H9 (cell line): ENCODE measurements around the gene SFMBT2. TPM values are rescaled to one million over a fixed set of nuclear protein-coding genes. Genes with fewer than 3 reads are reported as not detected.

Experiments
- DNase-seq: peaks from one replicate; pipeline ENCODE4 v3.0.0-alpha.2; 2017
- H2AFZ ChIP-seq: one replicate; pipeline ENCODE4 v1.6.1; 2013; ENCODE audit warnings: mild to moderate bottlenecking, low read length, control low read depth, moderate library complexity
- H2AK5ac ChIP-seq: 2 replicates; pipeline ENCODE4 v1.6.1; 2013; ENCODE audit warnings: low read length, control low read depth, mixed read lengths; ENCODE audit not compliant: insufficient read length
- H2BK120ac ChIP-seq: one replicate; pipeline ENCODE4 v1.6.1; 2013; ENCODE audit warnings: low read depth, mild to moderate bottlenecking, low read length, control low read depth, inconsistent platforms; ENCODE audit not compliant: poor library complexity, severe bottlenecking
- H2BK12ac ChIP-seq: 2 replicates; pipeline ENCODE4 v1.6.1; 2013; ENCODE audit warnings: low read length, control low read depth, mixed read lengths, low read depth; ENCODE audit not compliant: insufficient read length
- H2BK15ac ChIP-seq: 2 replicates; pipeline ENCODE4 v1.6.1; 2013; ENCODE audit warnings: low read depth, low read length, control low read depth
- H2BK20ac ChIP-seq: one replicate; pipeline ENCODE4 v1.6.1; 2013; ENCODE audit warnings: low read depth, mild to moderate bottlenecking, low read length, control low read depth, inconsistent platforms; ENCODE audit not compliant: poor library complexity, severe bottlenecking
- H2BK5ac ChIP-seq: 2 replicates; pipeline ENCODE4 v1.6.1; 2013; ENCODE audit warnings: low read length, control low read depth, mixed read lengths; ENCODE audit not compliant: insufficient read length
- H3K14ac ChIP-seq: 2 replicates; pipeline ENCODE4 v1.6.1; 2013; ENCODE audit warnings: low read length, control low read depth; ENCODE audit not compliant: insufficient read depth
- H3K18ac ChIP-seq: 2 replicates; pipeline ENCODE4 v1.6.1; 2013; ENCODE audit warnings: low read depth, mild to moderate bottlenecking, mixed read lengths, low read length, control low read depth; ENCODE audit not compliant: insufficient read length
- H3K23ac ChIP-seq: 2 replicates; pipeline ENCODE4 v1.6.1; 2013; ENCODE audit warnings: low read length, control low read depth, mixed read lengths, low read depth; ENCODE audit not compliant: insufficient read length
- H3K23me2 ChIP-seq: 2 replicates; pipeline ENCODE4 v1.6.1; 2013; ENCODE audit warnings: low read depth, mild to moderate bottlenecking, mixed read lengths, low read length, control low read depth; ENCODE audit not compliant: insufficient read length, poor library complexity, severe bottlenecking
- H3K27ac ChIP-seq: 2 replicates; pipeline ENCODE4 v1.5.1; 2013; ENCODE audit warnings: low read length, control low read depth, mixed read lengths, low read depth; ENCODE audit not compliant: insufficient read length
- H3K27me3 ChIP-seq: 2 replicates; pipeline ENCODE4 v1.6.1; 2013; ENCODE audit warnings: low read length, control low read depth, inconsistent platforms; ENCODE audit not compliant: insufficient read depth
- H3K4ac ChIP-seq: 2 replicates; pipeline ENCODE4 v1.6.1; 2013; ENCODE audit warnings: low read depth, mild to moderate bottlenecking, control low read depth, inconsistent platforms, low read length, moderate library complexity
- H3K4me1 ChIP-seq: 2 replicates; pipeline ENCODE4 v1.6.1; 2013; ENCODE audit warnings: low read length, control low read depth, inconsistent platforms; ENCODE audit not compliant: insufficient read depth
- H3K4me2 ChIP-seq: 2 replicates; pipeline ENCODE4 v1.6.1; 2013; ENCODE audit warnings: low read length, control low read depth, mixed read lengths; ENCODE audit not compliant: insufficient read length, insufficient read depth
- H3K56ac ChIP-seq: 2 replicates; pipeline ENCODE4 v1.6.1; 2013; ENCODE audit warnings: low read depth, mild to moderate bottlenecking, mixed read lengths, low read length, control low read depth; ENCODE audit not compliant: insufficient read length
- H3K79me1 ChIP-seq: 2 replicates; pipeline ENCODE4 v1.6.1; 2013; ENCODE audit warnings: low read depth, mild to moderate bottlenecking, moderate library complexity, low read length, control low read depth, inconsistent platforms; ENCODE audit not compliant: insufficient read depth, poor library complexity, severe bottlenecking
- H3K79me2 ChIP-seq: 2 replicates; pipeline ENCODE4 v1.6.1; 2013; ENCODE audit warnings: low read length, control low read depth, inconsistent platforms; ENCODE audit not compliant: insufficient read depth
- H3K9ac ChIP-seq: 2 replicates; pipeline ENCODE4 v1.6.1; 2013; ENCODE audit warnings: low read length, control low read depth, mixed read lengths; ENCODE audit not compliant: insufficient read length; ENCODE audit errors: extremely low read depth
- H3K9me3 ChIP-seq: one replicate; pipeline ENCODE4 v1.6.1; 2013; ENCODE audit warnings: low read depth, low read length, inconsistent platforms; ENCODE audit not compliant: control insufficient read depth
- H3T11ph ChIP-seq: one replicate; pipeline ENCODE4 v1.6.1; 2013; ENCODE audit warnings: mild to moderate bottlenecking, low read length, control low read depth, inconsistent platforms
- H4K20me1 ChIP-seq: one replicate; pipeline ENCODE4 v1.6.1; 2013; ENCODE audit not compliant: control insufficient read depth, insufficient read length, insufficient read depth
- H4K5ac ChIP-seq: 2 replicates; pipeline ENCODE4 v1.6.1; 2013; ENCODE audit warnings: low read depth, mild to moderate bottlenecking, mixed read lengths, low read length, control low read depth; ENCODE audit not compliant: insufficient read length
- H4K8ac ChIP-seq: replicated peaks from 2 replicates; pipeline ENCODE4 v1.6.1; 2013; ENCODE audit warnings: low read length, control low read depth, mixed read lengths, low read depth; ENCODE audit not compliant: insufficient read length
- H4K91ac ChIP-seq: 2 replicates; pipeline ENCODE4 v1.6.1; 2013; ENCODE audit warnings: low read depth, mild to moderate bottlenecking, moderate library complexity, mixed read lengths, low read length, control low read depth; ENCODE audit not compliant: insufficient read length
- H3K27ac Mint-ChIP-seq, 3 experiments: 2 replicates in 2 of 3; 3 replicates in 1 of 3; pipeline ENCODE4 v1.8.0; 2020 to 2021; ENCODE audit warnings: mixed read lengths in 3 of 3, mild to moderate bottlenecking in 1 of 3, moderate library complexity in 1 of 3
- H3K27me3 Mint-ChIP-seq: 2 replicates; pipeline ENCODE4 v1.8.0; 2021; ENCODE audit warnings: low read depth, mild to moderate bottlenecking, moderate library complexity, mixed read lengths
- H3K36me3 Mint-ChIP-seq, 3 experiments: 2 replicates in 2 of 3; 3 replicates in 1 of 3; pipeline ENCODE4 v1.8.0; 2020 to 2021; ENCODE audit warnings: low read depth in 3 of 3, mixed read lengths in 3 of 3; ENCODE audit not compliant: insufficient read depth in 1 of 3
- H3K4me1 Mint-ChIP-seq, 2 experiments: 2 replicates each; pipeline ENCODE4 v1.8.0; 2020; ENCODE audit warnings: mixed read lengths in 2 of 2
- H3K4me3 Mint-ChIP-seq, 2 experiments: 2 replicates in 1 of 2; 3 replicates in 1 of 2; pipeline ENCODE4 v1.8.0; 2020 to 2021; ENCODE audit warnings: mild to moderate bottlenecking in 2 of 2, mixed read lengths in 2 of 2, moderate library complexity in 1 of 2
- H3K9me3 Mint-ChIP-seq, 2 experiments: 2 replicates in 1 of 2; 3 replicates in 1 of 2; pipeline ENCODE4 v1.8.0; 2020; ENCODE audit warnings: mild to moderate bottlenecking in 2 of 2, mixed read lengths in 2 of 2, moderate library complexity in 1 of 2
- CTCF ChIP-seq: fragments of 200-600 bp; sonication (generic); conservative IDR thresholded peaks from 3 replicates; pipeline ENCODE4 v1.8.0; 2021; ENCODE audit warnings: antibody characterized with exemption, mild to moderate bottlenecking
- WGBS: extraction: QIAGEN DNeasy Blood & Tissue Kit; methylation state at CpG from one replicate; pipeline ENCODE4 v1.1.7; 2013; ENCODE audit warnings: missing lambda C conversion rate, low lambda C conversion rate, mixed read lengths; ENCODE audit not compliant: insufficient read length; ENCODE audit errors: extremely low coverage; 5-methylcytosine and 5-hydroxymethylcytosine counted together
- total RNA-seq: library from RNA; stranded (reverse); gene quantifications from 2 replicates; pipeline ENCODE4 v1.2.1, GENCODE V29; 2021

Gene SFMBT2
- total RNA-seq, 1 experiment from 2014 or later, result 5.3 TPM

- H3K4me1 Mint-ChIP-seq, result peaks cover 6 to 30% of the 10 kb centered on the region in 2 experiments
- H3K9me3 Mint-ChIP-seq, result no peaks in the 10 kb centered on the region
- Histone ChIP-seq H2BK15ac (no peak overlapping the region), H3K23me2 (no peaks in the 10 kb centered on the region), H2AK5ac (no peak overlapping the region), H2BK20ac (no peak overlapping the region), H3K79me1 (no peaks in the 10 kb centered on the region), H3K27me3 (no peaks in the 10 kb centered on the region; the same call in 1 of the 2 replicates), H3K23ac (no peak overlapping the region), H3K18ac (no peak overlapping the region), H4K5ac (no peak overlapping the region), H3T11ph (no peak overlapping the region), H3K9me3 (no peaks in the 10 kb centered on the region), H2BK5ac (no peak overlapping the region), H4K20me1 (no peaks in the 10 kb centered on the region), H3K4me1 (no peaks in the 10 kb centered on the region; the same call in 1 of the 2 replicates), H3K9ac (no peak overlapping the region), H4K8ac (no peak overlapping the region), H3K56ac (no peak overlapping the region), H3K4me2 (no peak overlapping the region), H3K79me2 (peaks cover 4% of the 10 kb centered on the region; the same call in 1 of the 2 replicates), H2BK12ac (no peak overlapping the region), H3K4ac (no peak overlapping the region), H3K14ac (no peak overlapping the region), H3K27ac (no peak overlapping the region), H2BK120ac (no peak overlapping the region), H2AFZ (no peak overlapping the region), H4K91ac (no peak overlapping the region)
- no peaks in the 10 kb centered on the region for H3K36me3 Mint-ChIP-seq
- H3K27me3 Mint-ChIP-seq, result peaks cover 19% of the 10 kb centered on the region
- no CpG with 5 or more reads among the region's 8 CpGs for WGBS
- H3K27ac Mint-ChIP-seq, result no peak overlapping the region
- TF ChIP-seq CTCF, result no peak
- H3K4me3 Mint-ChIP-seq, result no peak overlapping the region
- DNase-seq, result no peak
These were observed 9.1 kb downstream of the SFMBT2 start for GRCh38 chr10:7401782-7402181.
